Measurements from ENCODE around the gene ZNF547.

Gene ZNF547

DNA sequence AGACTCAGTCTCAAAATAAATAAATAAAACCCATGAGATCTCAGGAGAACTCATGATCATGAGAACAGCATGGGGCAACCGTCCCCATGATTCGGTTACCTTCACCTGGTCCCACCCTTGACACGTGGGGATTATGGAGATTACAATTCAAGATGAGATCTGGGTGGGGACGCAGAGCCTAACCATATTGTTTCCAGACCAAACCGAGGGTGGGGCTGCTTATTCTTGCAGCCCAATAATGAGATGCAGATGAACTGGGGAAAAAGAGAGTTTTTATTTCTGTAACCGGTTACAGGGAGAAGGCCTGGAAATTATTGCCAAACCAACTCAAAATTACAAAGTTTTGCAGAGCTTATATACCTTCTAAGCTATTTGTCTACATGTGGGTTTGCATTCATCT, 12.8 kb downstream of the ZNF547 start:
- Histone ChIP-seq H3K27me3 (ENCODE audit: insufficient read depth, low read depth, severe bottlenecking) (no peaks in the 10 kb centered on the region), H3K4me3 (ENCODE audit: low read depth, low read length) (no peak overlapping the region), H3K9me3 (ENCODE audit: severe bottlenecking) (no peaks in the 10 kb centered on the region), H3K27ac (no peak overlapping the region), H3K36me3 (peaks cover 20% of the 10 kb centered on the region)
- DNase-seq = no peak
- TF ChIP-seq CTCF (IDR thresholded peaks at IDR 0.05; ENCODE audit: low read depth, low read length) = no peak

DNA sequence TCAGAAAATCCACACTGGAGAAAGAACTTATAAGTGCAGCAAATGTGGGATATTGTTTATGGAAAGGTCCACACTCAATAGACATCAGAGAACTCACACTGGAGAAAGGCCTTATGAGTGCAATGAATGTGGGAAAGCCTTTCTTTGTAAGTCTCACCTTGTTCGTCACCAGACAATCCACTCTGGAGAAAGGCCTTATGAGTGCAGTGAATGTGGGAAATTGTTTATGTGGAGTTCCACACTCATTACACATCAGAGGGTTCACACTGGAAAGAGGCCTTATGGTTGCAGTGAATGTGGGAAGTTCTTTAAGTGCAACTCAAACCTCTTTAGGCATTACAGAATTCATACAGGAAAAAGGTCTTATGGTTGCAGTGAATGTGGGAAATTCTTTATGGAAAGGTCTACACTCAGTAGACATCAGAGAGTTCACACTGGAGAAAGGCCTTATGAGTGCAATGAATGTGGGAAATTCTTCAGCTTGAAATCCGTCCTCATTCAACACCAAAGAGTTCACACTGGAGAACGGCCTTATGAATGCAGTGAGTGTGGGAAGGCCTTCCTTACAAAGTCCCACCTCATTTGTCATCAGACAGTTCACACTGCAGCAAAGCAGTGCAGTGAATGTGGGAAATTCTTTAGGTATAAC, 14.3 kb downstream of the ZNF547 start:
- H3K27ac ChIP-seq = no peak overlapping the region

DNA sequence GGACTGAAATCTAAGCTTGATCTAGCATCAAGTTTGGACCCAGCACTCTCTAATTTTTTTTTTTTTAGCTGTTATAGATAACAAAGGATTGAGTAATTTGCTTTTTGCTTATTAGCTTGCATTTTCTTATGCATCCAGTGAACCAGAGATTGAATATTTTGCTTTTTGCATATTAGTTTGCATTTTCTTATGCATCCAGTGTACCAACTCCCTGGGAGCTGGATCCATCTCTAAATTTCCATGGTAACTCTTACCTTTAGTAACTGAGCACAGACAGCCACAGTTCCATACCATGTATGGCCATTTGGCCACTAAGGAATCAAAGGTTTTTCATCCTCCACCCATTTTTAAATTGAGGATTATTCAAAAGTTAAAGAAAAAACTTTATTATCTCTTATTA, 17.6 kb downstream of the ZNF547 start:
- Histone ChIP-seq H3K27me3 (ENCODE audit: insufficient read depth, low read depth, severe bottlenecking) (no peaks in the 10 kb centered on the region), H3K4me3 (ENCODE audit: low read depth, low read length) (no peak overlapping the region), H3K27ac (no peak overlapping the region), H3K36me3 (peaks cover 9% of the 10 kb centered on the region), H3K9me3 (ENCODE audit: severe bottlenecking) (no peaks in the 10 kb centered on the region)
- DNase-seq = no peak
- no peak for TF ChIP-seq CTCF (IDR thresholded peaks at IDR 0.05; ENCODE audit: low read depth, low read length)

More for the DNA sequence above, 14.3 kb downstream of the ZNF547 start:
- no peak for DNase-seq
- Histone ChIP-seq H3K27me3 (ENCODE audit: insufficient read depth, low read depth, severe bottlenecking) (no peaks in the 10 kb centered on the region), H3K36me3 (peaks cover 19% of the 10 kb centered on the region), H3K4me3 (ENCODE audit: low read depth, low read length) (no peak overlapping the region), H3K9me3 (ENCODE audit: severe bottlenecking) (no peaks in the 10 kb centered on the region)
- no peak for TF ChIP-seq CTCF (IDR thresholded peaks at IDR 0.05; ENCODE audit: low read depth, low read length)

GRCh38 chr19:57382806-57383488, 19.6 kb downstream of the ZNF547 start:
- TF ChIP-seq CTCF (IDR thresholded peaks at IDR 0.05; ENCODE audit: low read depth, low read length) = no peak
- H3K4me3 ChIP-seq (ENCODE audit: low read depth, low read length) = no peak overlapping the region
- DNase-seq = no peak
- H3K9me3 ChIP-seq (ENCODE audit: severe bottlenecking) = no peaks in the 10 kb centered on the region
- no peaks in the 10 kb centered on the region for H3K27me3 ChIP-seq (ENCODE audit: insufficient read depth, low read depth, severe bottlenecking)
- H3K27ac ChIP-seq = no peak overlapping the region
- H3K36me3 ChIP-seq = peaks cover under 1% of the 10 kb centered on the region; the same call in 1 of the 2 replicates

DNA sequence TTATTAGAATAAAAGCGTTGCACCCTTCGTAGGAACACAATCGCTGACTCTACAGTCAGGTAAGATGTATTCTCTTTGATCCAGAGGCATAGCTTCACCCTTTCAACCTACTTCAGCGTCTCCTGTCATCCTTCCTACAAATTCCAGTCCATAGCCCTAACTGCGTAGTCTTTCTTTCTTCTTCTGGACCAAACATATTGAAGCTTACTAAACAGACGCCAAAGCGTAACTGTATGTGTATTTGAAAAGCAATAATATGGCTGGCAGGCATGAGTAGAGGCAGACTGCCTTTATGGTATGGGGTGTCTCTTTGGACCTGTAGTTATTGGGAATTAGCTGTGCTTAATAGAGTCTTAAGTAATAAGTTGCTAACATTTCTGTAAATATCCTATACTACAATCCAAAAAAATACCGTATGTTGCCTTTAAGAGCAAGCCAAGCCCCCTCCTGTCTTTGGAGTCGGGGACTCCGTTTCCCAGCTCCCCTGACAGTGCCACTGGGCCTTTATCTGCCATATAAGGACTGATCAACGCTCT, 25.9 kb downstream of the ZNF547 start:
- H3K4me3 ChIP-seq (ENCODE audit: low read depth, low read length) = peak overlapping the region; percentile 34
- no peak for TF ChIP-seq CTCF (IDR thresholded peaks at IDR 0.05; ENCODE audit: low read depth, low read length)
- H3K27me3 ChIP-seq (ENCODE audit: insufficient read depth, low read depth, severe bottlenecking) = no peaks in the 10 kb centered on the region
- no peaks in the 10 kb centered on the region for H3K9me3 ChIP-seq (ENCODE audit: severe bottlenecking)
- peaks cover 6% of the 10 kb centered on the region for H3K36me3 ChIP-seq
- DNase-seq = no peak
- H3K27ac ChIP-seq = peak overlapping the region; percentile 66

Data from WERI-Rb-1 (cell line).